A549 treated with CORT108297 at 1 μM for 4 hours (cell line): ENCODE data around the gene NEXMIF. TPM values are rescaled to one million over a fixed set of nuclear protein-coding genes. Genes with fewer than 3 reads are reported as not detected.

ENCODE experiments used
- total RNA-seq: library from RNA; stranded (reverse); fragments of 200-300 nt; extraction: Qiagen RNA extraction; gene quantifications from 5 replicates; pipeline ENCODE4 v1.2.3, GENCODE V29; 2022

Gene NEXMIF
- total RNA-seq = 0.01 TPM in 2 of 5 replicates, not detected in the others

DNA sequence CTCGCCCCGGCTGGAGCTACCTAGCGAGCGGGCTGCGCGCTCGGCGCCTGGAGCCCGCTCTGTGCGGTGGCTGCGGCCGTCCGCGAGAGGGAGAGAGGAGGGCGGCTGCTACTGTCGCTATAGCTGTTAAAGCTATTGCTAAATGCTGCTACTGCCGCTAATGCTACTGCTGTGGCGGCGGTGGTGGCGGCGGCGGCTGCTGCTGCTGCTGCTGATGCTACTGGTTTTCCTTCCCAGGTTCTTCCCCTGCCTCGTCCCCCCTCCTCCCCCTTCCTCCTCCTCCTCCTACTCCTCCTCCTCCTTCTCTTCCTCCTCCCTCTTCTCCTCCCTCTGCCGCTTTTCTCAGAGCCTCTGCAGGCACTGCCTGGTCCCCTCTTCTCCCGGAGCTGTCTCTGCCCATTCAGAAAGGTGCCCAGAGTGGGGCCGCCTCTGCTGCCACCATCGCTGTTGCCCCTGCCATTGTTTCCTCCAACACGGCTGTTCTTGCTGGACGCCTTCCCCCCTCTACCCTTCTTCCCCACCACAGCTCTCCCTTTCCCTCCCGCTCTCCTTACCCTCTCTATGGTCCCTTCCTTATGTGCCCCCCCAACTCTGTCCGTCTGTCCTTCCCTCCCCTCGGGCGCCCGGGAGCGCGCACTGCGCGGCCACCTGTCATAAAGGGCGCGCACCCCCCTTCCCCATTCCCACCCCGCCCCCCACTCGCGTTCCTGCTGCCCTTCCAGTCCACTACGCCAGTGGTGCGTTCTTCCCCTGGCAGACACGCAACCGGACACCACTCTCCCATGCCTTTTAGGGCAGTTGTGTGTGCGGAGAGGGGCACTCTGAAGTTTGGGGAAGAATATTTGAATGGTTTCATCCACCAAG, at the start of gene NEXMIF:
NEXMIF (minus strand) TSS at position 228 of the 864 bp plus-strand sequence.

Other genes with a start within 250 kb of the NEXMIF start
- gene ABCB7, start 230.8 kb upstream of the NEXMIF start, total RNA-seq = 14.5 to 15.8 TPM (median 15.5 TPM) in 5 replicates